ENCODE data around the gene MYMK.

MYMK gene

GRCh38 chr9:133540698-133541025 lies 15.9 kb upstream of the MYMK start:
- no peak overlapping the region for H2BK120ac ChIP-seq (ENCODE audit: low read depth, low read length)
- peak; percentile 56 for DNase-seq
- WGBS (ENCODE audit: extremely low coverage, insufficient coverage, low lambda C conversion rate), result no CpG with 5 or more reads among the region's 18 CpGs

DNA sequence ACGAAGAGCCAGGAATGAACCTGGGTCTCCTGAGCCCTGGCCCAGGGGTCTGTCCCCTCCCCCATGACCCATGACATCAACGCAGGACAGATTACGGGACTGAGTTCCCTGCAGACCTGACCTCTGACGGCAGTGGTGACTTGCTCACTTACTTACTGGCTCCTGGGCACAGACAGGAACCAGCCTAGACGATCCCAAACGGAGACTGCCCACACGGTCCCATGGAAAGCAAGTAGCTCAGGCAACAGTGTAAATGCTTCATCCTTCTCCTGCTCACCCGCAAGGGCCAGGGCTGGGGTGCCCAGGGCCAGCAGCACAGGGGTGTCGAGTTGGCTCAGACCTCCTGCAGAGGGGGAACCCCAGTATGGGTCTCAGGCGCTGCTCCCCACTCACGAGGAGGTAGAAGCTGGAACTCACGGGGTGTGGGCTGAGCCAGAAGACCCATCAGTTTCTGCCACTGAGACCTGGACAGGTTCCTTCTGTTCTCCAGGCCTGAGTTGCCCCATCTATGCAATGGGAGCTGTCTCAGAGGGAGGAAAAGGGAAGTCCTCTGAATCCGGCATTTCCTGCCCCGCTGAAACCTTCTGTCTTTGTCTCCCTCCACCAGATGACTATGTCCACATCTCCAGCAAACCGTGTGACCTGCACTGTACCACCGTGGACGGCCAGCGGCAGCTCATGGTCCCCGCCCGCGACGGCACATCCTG lies 15.4 kb upstream of the MYMK start:
- Histone ChIP-seq H3K36me3 (ENCODE audit: control insufficient read depth, insufficient read depth, low read length) (no peaks in the 10 kb centered on the region), H3K56ac (ENCODE audit: low read length) (peak overlapping the region; percentile 94), H3K4ac (ENCODE audit: low read depth, low read length) (no peak overlapping the region), H2AK5ac (ENCODE audit: low read length) (no peak overlapping the region), H4K8ac (ENCODE audit: low read depth, low read length) (no peak overlapping the region), H3K27me3 (ENCODE audit: insufficient read depth, low read length, poor library complexity) (no peaks in the 10 kb centered on the region), H3K79me2 (ENCODE audit: control insufficient read depth, insufficient read depth, low read length) (no peaks in the 10 kb centered on the region), H3K27ac (ENCODE audit: low read depth, low read length) (no peak overlapping the region), H3K4me2 (ENCODE audit: low read length) (peak overlapping the region; percentile 51), H3K23ac (ENCODE audit: low read length) (peak overlapping the region; percentile 7), H2BK15ac (replicated peaks; ENCODE audit: low read depth) (no peak overlapping the region), H3K9ac (ENCODE audit: low read length) (peak overlapping the region; percentile 72), H3K4me3 (ENCODE audit: low read length) (no peak overlapping the region), H3K18ac (ENCODE audit: low read length) (no peak overlapping the region), H2BK120ac (ENCODE audit: low read depth, low read length) (no peak overlapping the region), H2BK5ac (ENCODE audit: low read length) (peak overlapping the region; percentile 79), H3K4me1 (ENCODE audit: control insufficient read depth, low read depth, low read length) (peaks cover 10% of the 10 kb centered on the region), H3K79me1 (ENCODE audit: low read length) (no peaks in the 10 kb centered on the region), H4K5ac (ENCODE audit: low read length) (no peak overlapping the region)
- WGBS (ENCODE audit: extremely low coverage, insufficient coverage, low lambda C conversion rate), result no CpG with 5 or more reads among the region's 22 CpGs
- peak; percentile 48 for DNase-seq

More at GRCh38 chr9:133540698-133541025, 15.9 kb upstream of the MYMK start:
- H4K8ac ChIP-seq (ENCODE audit: low read depth, low read length), result no peak overlapping the region
- no peak overlapping the region for H3K27ac ChIP-seq (ENCODE audit: low read depth, low read length)
- no peak overlapping the region for H3K4ac ChIP-seq (ENCODE audit: low read depth, low read length)
- H3K27me3 ChIP-seq (ENCODE audit: insufficient read depth, low read length, poor library complexity), result no peaks in the 10 kb centered on the region
- no peak overlapping the region for H3K23ac ChIP-seq (ENCODE audit: low read length)
- H3K9ac ChIP-seq (ENCODE audit: low read length), result peak overlapping the region; percentile 72
- H3K4me3 ChIP-seq (ENCODE audit: low read length), result no peak overlapping the region
- no peak overlapping the region for H4K5ac ChIP-seq (ENCODE audit: low read length)
- peak overlapping the region; percentile 94 for H3K56ac ChIP-seq (ENCODE audit: low read length)
- no peaks in the 10 kb centered on the region for H3K79me1 ChIP-seq (ENCODE audit: low read length)
- peaks cover 10% of the 10 kb centered on the region for H3K4me1 ChIP-seq (ENCODE audit: control insufficient read depth, low read depth, low read length)
- H2BK5ac ChIP-seq (ENCODE audit: low read length), result peak overlapping the region; percentile 79
- H3K79me2 ChIP-seq (ENCODE audit: control insufficient read depth, insufficient read depth, low read length), result no peaks in the 10 kb centered on the region
- no peak overlapping the region for H2BK15ac ChIP-seq (replicated peaks; ENCODE audit: low read depth)
- H3K4me2 ChIP-seq (ENCODE audit: low read length), result peak overlapping the region; percentile 51
- H2AK5ac ChIP-seq (ENCODE audit: low read length), result no peak overlapping the region
- no peaks in the 10 kb centered on the region for H3K36me3 ChIP-seq (ENCODE audit: control insufficient read depth, insufficient read depth, low read length)
- no peak overlapping the region for H3K18ac ChIP-seq (ENCODE audit: low read length)

DNA sequence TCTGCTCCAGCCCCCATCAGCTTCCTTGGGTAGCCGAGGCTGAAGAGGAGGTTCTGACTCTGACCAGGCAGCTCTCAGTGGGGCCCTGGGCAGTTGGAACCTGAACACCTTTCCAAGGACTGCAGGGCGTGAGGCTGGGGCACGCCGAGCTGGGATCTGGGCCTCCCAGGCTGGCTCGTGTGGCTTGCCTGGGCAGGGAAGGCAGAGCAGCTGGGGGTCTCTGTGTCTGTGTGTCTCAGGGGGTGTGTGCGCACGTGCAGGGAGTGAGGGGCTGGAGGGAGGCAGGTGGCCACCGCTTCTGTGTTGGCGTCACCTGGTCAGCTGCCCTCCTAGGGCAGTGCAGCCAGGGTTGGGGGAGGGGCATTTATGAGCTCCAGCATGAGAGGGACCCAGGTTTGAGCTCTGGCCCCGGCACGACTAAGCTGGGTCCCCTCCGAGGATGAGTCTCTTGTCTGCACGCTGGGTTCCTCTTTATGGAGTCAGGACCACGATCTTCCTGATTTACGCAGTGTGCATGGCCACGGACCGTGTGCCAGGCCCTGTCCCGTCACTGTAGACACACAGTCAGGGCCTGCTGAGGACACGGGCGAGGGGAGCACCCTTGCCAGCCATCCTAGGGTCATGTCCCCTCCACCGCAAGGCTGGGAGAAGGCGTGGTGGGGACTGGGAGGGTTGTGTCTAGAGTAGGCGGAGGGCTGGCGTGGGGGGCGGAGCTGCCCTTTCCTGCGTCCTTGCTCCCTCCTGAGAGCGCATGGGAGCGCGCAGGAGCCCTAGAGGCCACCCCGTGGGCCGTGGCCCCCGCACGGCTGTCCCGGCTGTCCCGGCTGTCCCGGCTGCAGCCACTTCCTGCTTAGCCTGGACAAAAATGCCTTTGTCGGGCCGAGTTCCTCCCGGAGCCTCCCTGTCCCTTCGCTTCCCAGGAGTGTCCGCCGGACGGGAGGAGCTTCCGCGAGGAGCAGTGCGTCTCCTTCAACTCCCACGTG lies 14.4 kb upstream of the MYMK start:
- H3K4me1 ChIP-seq (ENCODE audit: control insufficient read depth, low read depth, low read length), result peaks cover 10% of the 10 kb centered on the region
- WGBS (ENCODE audit: extremely low coverage, insufficient coverage, low lambda C conversion rate), result no CpG with 5 or more reads among the region's 47 CpGs

GRCh38 chr9:133538176-133538575 lies 13.4 kb upstream of the MYMK start:
- no peak overlapping the region for H3K4ac ChIP-seq (ENCODE audit: low read depth, low read length)
- H3K27me3 ChIP-seq (ENCODE audit: insufficient read depth, low read length, poor library complexity), result no peaks in the 10 kb centered on the region
- no peak overlapping the region for H3K4me3 ChIP-seq (ENCODE audit: low read length)
- H3K18ac ChIP-seq (ENCODE audit: low read length), result no peak overlapping the region
- no peak overlapping the region for H3K4me2 ChIP-seq (ENCODE audit: low read length)
- H3K4me1 ChIP-seq (ENCODE audit: control insufficient read depth, low read depth, low read length), result peaks cover 10% of the 10 kb centered on the region
- no peak overlapping the region for H4K8ac ChIP-seq (ENCODE audit: low read depth, low read length)
- H2BK120ac ChIP-seq (ENCODE audit: low read depth, low read length), result no peak overlapping the region
- WGBS (ENCODE audit: extremely low coverage, insufficient coverage, low lambda C conversion rate), result no CpG with 5 or more reads among the region's 14 CpGs
- no peaks in the 10 kb centered on the region for H3K79me1 ChIP-seq (ENCODE audit: low read length)
- H2BK15ac ChIP-seq (replicated peaks; ENCODE audit: low read depth), result no peak overlapping the region
- no peaks in the 10 kb centered on the region for H3K36me3 ChIP-seq (ENCODE audit: control insufficient read depth, insufficient read depth, low read length)
- no peak for DNase-seq
- H2AK5ac ChIP-seq (ENCODE audit: low read length), result no peak overlapping the region
- no peak overlapping the region for H3K23ac ChIP-seq (ENCODE audit: low read length)
- H3K56ac ChIP-seq (ENCODE audit: low read length), result no peak overlapping the region
- H2BK5ac ChIP-seq (ENCODE audit: low read length), result no peak overlapping the region
- no peaks in the 10 kb centered on the region for H3K79me2 ChIP-seq (ENCODE audit: control insufficient read depth, insufficient read depth, low read length)
- H3K27ac ChIP-seq (ENCODE audit: low read depth, low read length), result no peak overlapping the region
- H3K9ac ChIP-seq (ENCODE audit: low read length), result no peak overlapping the region
- H4K5ac ChIP-seq (ENCODE audit: low read length), result no peak overlapping the region

More for the DNA sequence above, 14.4 kb upstream of the MYMK start:
- peak; percentile 43 for DNase-seq
- Histone ChIP-seq H3K4me2 (ENCODE audit: low read length) (peak overlapping the region; percentile 45), H3K9ac (ENCODE audit: low read length) (peak overlapping the region; percentile 72), H2AK5ac (ENCODE audit: low read length) (no peak overlapping the region), H3K23ac (ENCODE audit: low read length) (no peak overlapping the region), H3K4me3 (ENCODE audit: low read length) (no peak overlapping the region), H3K18ac (ENCODE audit: low read length) (no peak overlapping the region), H2BK15ac (replicated peaks; ENCODE audit: low read depth) (no peak overlapping the region), H3K79me1 (ENCODE audit: low read length) (no peaks in the 10 kb centered on the region), H2BK120ac (ENCODE audit: low read depth, low read length) (no peak overlapping the region), H3K56ac (ENCODE audit: low read length) (peak overlapping the region; percentile 94), H3K36me3 (ENCODE audit: control insufficient read depth, insufficient read depth, low read length) (no peaks in the 10 kb centered on the region), H4K8ac (ENCODE audit: low read depth, low read length) (no peak overlapping the region), H3K4ac (ENCODE audit: low read depth, low read length) (no peak overlapping the region), H2BK5ac (ENCODE audit: low read length) (no peak overlapping the region), H4K5ac (ENCODE audit: low read length) (no peak overlapping the region), H3K79me2 (ENCODE audit: control insufficient read depth, insufficient read depth, low read length) (no peaks in the 10 kb centered on the region), H3K27ac (ENCODE audit: low read depth, low read length) (no peak overlapping the region), H3K27me3 (ENCODE audit: insufficient read depth, low read length, poor library complexity) (no peaks in the 10 kb centered on the region)

GRCh38 chr9:133537257-133537656 lies 12.5 kb upstream of the MYMK start:
- Histone ChIP-seq H2AK5ac (ENCODE audit: low read length) (no peak overlapping the region), H3K27me3 (ENCODE audit: insufficient read depth, low read length, poor library complexity) (no peaks in the 10 kb centered on the region), H3K4ac (ENCODE audit: low read depth, low read length) (no peak overlapping the region), H3K23ac (ENCODE audit: low read length) (no peak overlapping the region), H3K9ac (ENCODE audit: low read length) (no peak overlapping the region), H2BK120ac (ENCODE audit: low read depth, low read length) (no peak overlapping the region), H3K4me1 (ENCODE audit: control insufficient read depth, low read depth, low read length) (peaks cover 10% of the 10 kb centered on the region), H4K8ac (ENCODE audit: low read depth, low read length) (no peak overlapping the region), H3K56ac (ENCODE audit: low read length) (no peak overlapping the region), H3K18ac (ENCODE audit: low read length) (no peak overlapping the region), H3K27ac (ENCODE audit: low read depth, low read length) (no peak overlapping the region), H2BK5ac (ENCODE audit: low read length) (no peak overlapping the region), H3K36me3 (ENCODE audit: control insufficient read depth, insufficient read depth, low read length) (no peaks in the 10 kb centered on the region), H3K4me2 (ENCODE audit: low read length) (no peak overlapping the region), H3K79me2 (ENCODE audit: control insufficient read depth, insufficient read depth, low read length) (no peaks in the 10 kb centered on the region), H4K5ac (ENCODE audit: low read length) (no peak overlapping the region), H2BK15ac (replicated peaks; ENCODE audit: low read depth) (no peak overlapping the region), H3K79me1 (ENCODE audit: low read length) (no peaks in the 10 kb centered on the region), H3K4me3 (ENCODE audit: low read length) (no peak overlapping the region)
- DNase-seq, result no peak
- WGBS (ENCODE audit: extremely low coverage, insufficient coverage, low lambda C conversion rate), result no CpG with 5 or more reads among the region's 16 CpGs

Data from mesendoderm (in vitro differentiated cells).